Measurements from ENCODE around the gene SAMM50.
"Not testable (repeated sequence)": the region's sequence is repeated elsewhere in the genome, so short reads cannot be mapped to it uniquely, and the experiment has no call there.

SAMM50 gene

DNA sequence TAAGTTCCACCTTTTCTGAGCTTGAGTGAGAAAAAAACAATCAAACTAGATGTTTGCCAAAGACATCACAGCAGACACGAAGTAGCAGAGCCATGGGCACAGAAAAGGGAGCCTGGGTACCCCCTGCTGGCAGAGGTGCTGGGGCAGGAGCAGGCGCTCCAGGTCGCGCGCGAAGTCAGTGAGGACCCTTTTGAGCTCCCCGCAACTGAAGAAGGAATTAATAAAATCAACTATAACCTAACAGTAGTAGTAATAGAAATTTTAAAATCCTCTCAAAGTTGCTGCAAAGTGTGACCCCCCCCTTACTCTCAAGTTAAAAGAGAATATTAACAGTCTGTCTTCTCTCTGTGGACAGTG is 48.8 kb downstream of the SAMM50 start:
- no peak for FAIRE-seq

DNA sequence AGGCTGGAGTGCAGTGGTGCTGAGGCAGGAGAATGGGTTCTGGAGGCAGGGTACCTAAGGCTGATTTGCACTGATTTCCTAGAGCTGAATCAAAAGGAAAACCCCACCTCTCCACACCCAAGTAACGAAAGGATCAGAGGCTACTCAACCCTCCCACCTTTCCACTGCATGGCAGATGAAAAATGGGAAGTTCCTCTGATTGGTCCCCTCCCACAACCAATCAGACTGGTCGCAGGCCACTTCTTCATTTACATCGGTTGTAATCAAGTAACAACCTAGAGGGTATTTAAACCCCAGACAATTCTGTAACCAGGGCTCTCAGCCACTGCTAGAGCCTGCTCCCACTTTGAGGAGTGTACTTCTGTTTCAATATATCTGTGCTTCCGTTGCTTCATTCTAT is 50.3 kb downstream of the SAMM50 start:
- no peak for FAIRE-seq

DNA sequence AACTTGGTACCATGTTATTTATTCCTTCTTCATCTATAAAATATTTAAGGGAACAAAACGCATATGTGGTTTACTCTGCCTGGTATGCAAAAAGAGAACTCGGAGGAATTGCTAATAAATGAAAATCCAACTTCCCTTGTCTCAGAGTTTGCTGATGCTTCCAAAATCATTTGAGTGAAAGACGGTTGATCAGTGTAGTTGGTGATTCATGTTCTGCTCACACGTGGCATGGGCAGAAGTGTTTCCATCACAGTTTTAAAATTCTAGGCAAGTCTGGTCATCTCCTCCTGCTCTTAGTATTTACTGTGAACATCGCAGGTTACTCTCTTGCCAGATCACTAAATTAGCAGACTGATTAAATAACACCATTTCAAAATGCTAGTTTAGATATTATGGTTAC is 56.9 kb downstream of the SAMM50 start:
- no peak for FAIRE-seq

DNA sequence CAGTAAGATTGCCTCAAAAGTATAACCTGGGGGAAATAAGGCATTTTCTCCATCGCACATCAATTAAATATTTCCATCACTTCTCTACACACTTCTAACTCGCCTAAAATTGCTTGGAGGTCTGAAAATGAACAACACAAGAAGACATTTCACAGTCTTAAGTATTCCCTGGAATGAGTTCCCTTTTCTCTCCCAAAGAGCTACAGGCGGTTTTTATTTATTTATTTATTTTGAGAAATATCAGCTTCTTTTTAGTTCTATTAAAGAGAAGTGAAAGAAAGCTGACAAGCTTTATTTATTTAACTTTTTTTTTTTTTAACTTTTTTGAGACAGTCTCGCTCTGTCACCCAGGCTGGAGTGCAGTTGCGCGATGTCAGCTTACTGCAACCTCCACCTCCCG is 57.3 kb downstream of the SAMM50 start:
- FAIRE-seq: no peak

DNA sequence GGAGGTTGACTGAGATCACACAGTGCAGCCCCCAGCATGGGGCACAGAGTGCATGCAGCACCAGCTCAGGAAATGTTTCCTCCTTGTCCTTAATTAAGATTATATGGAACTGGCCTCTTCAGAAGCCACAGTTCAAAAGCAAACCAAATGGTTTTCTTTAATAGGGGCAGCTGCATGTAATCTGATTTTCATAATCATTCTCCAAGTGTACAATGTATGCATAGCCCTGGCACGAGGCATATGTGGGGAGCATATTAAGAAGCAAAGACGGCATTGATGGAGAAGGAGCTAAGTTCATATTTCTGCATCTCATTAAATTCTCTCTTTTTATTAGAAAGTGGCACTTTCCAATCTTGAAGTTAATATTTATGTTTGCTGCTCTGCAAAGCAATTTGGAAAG is 59.0 kb downstream of the SAMM50 start:
- FAIRE-seq: no peak

DNA sequence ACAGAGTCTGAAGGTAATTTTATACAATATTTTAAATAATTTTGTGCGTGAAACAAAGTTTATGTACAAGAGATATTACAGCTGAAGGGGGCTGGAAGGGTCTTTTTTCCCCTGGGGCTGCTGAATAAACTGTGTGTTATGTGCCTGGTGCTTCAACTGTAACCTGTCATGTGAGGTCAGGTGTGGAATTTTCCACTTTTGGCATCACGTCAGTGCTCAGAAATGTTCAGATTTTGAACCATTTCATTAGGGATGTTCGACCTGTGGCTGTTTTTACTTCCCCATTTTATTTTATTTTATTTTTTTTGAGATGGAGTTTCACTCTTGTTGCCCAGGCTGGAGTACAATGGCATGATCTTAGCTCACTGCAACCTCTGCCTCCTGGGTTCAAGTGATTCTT is 61.3 kb downstream of the SAMM50 start:
- FAIRE-seq: not testable (repeated sequence)

DNA sequence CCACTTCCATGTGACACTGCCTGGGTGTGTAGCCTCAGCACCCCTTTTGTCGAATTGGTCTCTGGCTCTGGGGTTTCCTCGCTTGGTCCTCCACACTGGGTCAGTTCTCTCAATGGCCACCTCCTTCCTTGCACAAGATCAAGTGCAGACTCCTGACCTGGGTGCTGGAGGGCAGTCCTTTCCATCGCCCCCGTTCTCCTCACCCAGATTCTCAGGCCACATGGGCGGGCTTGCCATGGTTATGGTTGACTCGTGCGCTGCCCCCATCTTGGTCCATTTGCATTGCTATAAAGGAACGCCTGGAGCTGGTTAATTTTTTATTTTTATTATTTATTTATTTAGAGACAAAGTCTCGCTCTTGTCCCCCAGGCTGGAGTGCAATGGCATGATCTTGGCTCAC is 63.4 kb downstream of the SAMM50 start:
- FAIRE-seq: no peak

DNA sequence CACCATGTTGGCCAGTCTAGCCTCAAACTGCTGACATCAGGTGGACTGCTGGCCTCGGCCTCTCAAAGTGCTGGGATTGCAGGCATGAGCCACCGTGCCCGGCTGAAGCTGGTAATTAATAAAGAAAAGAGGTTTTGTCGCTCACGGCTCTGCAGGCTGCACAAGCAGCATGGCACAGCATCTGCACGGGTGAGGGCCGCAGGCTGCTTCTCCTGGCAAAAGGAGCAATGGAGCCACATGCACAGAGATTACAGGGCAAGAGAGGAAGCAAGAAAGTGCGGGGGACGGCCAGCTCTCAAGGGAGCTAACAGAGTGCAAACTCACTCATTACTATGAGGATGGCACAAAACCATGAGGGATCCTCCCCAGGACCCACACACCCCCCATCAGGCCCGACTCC is 64.2 kb downstream of the SAMM50 start:
- no peak for FAIRE-seq

DNA sequence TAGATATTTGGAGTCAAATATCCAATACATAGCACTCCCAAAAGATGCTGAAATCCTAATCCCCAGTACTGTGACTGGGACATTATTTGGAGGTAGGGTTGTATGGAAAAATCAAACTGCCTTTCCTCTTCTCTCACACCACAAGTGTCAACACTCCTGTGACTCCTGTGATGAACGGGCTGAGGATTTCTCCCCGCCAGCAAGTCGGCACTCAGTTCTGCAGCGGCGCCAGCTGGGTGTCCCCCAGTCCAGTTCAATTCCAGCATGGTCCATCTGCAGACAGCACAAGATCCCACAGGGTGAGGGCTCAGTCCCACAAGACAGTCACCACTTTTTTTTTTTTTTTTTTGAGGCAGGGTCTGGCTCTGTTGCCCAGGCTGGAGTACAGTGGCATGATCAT is 64.6 kb downstream of the SAMM50 start:
- no peak for FAIRE-seq

DNA sequence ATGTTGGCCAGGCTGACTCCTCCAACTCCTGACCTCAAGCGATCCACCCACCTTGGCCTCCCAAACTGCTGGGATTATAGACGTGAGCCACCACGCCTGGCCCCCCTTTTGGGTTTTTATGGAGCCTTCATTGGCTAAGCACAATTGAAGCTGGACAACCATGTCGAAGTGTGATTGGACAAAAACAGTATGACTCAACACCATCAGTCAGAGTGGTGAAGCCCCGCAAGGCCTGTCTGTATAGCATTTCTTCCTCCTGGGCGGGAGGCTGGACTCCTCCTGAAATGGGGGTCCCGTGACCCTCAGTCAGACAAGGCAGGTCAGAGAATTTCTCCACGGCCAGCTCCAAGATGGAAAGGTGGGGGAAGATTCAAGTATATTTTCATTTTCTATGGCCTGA is 65.7 kb downstream of the SAMM50 start:
- FAIRE-seq: no peak

DNA sequence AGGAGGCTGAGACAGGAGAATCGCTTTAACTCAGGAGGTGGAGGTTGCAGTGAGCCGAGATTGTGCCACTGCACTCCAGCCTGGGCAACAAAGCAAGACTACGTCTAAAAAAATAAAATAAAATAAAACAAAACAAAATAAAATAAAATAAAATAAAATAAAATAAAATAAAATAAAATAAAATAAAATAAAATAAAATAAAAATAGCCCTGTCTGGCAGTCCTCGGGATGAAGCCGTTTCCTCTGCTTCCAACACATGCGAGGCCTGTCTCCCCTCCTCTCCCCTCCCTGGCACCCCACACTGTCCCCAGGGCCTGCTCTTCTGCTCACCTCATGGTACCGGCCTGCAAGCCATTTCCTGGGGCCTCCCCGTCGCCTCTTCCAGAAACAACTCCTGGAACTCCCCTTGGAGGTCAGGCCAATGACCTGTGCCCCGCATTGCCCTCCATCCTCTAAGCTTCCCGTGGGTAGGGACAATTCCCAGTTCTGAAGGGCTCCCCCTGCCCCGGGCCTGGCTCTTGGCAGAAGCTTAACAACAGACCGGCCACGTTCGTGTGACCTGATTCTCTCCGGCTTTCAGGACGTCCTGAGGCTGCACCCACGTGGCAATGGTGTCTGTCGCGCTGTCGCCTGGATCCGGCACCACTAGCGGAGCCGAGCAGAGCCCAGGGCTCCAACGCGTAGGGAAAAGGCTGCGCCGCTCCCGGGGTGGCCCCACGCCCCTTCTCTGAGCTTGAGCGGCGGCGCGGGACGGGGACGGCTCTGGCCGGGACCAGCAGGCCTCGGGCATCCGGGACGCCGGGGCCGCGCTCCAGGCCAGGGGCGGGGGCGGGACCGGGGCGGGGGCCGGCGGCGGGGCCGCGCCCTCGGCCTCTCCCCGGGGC is 68.4 kb downstream of the SAMM50 start:
- FAIRE-seq: no peak

DNA sequence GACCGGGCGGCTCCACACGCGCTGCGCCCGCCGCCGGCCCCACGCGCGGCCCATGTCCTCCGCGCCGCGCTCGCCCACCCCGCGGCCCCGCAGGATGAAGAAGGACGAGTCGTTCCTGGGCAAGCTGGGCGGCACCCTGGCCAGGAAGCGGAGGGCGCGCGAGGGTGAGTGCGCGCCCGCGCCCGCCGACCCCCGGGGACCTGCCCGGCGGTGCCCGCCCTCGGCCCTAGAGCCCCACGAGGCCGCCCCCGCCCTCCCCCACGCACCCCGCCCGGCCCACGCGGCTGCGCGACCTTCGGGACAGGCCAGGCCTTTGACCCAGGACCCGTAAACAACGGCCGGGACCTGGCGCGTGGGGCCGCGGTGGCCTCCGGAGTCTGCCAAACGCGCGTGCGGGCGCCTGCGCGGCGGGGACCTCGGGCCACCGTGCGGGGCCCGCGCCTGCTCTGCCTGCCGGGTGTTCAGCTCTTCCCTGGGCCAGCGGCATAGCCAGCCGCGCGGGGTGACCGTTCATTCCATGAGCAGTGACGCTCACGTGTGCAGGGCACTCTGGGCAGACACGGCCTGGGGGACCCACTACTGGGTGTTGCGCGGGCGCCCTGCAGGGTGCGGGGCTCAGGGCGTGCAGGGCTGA is 69.2 kb downstream of the SAMM50 start, which contains the start of gene PARVB:
TSS of gene PARVB (plus strand) at position 15 of the 634 bp plus-strand sequence. CDS start at position 53, 38 bp downstream.
- FAIRE-seq: no peak

DNA sequence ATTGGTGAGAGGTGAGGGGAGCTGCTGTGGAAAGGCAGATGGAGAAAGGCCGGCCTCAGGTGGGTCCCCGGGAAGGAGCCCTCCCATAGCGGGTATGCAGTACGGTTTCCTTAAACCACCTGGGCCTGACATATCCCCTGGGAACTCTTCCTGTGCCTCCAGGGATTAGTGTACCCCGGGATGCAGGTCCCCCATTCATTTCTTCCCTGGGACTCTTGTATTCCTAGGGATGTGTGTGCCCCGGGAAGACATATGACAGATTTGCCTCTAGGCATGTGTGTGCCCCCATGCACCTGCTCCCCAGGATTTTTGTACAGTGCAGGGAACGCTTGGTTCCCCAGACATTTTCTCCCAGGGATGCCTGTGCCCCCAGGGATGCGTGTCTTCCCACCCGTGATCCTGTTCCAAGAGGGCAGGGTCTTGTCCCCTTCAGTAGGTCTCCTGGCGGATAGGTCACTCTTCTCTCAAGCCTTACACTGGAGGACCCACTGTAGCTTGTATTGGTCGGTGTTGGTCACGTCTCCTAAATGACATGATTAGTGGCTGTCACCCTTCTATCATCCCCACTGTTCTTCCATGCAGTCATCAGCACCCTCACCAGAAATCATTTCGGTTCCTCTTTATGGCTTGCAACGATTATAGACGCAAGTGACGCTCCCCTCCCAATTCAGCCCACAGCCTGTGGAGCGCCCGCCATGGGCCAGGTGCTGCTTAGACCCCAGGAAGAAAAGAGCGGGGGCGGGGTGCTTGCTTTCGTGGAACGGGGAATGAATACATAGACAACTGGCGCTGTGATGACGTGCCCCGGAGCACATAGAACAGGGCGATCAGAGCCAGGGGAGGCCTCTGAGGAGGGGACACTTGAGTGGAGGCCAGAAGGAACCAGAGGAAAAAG is 70.2 kb downstream of the SAMM50 start:
- no peak for FAIRE-seq

DNA sequence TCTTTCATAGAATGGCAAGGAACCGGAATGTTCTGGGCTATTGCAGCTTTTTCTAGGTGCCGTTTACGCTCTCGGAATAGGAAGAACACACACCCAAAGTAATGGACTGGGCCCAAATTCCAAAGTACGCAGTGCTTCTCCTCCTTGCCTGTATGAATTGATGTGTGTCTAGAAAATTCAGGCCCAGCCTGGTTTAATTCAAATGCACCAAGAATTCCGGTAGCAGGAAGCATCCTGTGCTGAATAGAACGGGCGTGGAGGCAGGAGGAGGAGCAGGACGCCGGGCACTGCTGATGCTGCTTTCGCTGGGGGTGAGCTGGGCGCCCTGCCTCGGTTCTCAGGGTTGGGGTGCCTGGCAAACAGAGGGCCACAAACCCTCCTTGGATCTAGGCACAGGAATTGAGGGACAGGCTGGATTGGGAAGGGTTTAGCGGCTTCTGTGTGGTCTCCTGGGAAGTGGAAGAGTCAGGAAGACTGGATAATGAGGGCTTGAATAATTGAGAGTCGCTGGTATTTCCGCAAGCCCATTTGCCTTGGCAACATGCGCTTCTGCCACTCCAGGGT is 70.9 kb downstream of the SAMM50 start:
- FAIRE-seq: no peak

DNA sequence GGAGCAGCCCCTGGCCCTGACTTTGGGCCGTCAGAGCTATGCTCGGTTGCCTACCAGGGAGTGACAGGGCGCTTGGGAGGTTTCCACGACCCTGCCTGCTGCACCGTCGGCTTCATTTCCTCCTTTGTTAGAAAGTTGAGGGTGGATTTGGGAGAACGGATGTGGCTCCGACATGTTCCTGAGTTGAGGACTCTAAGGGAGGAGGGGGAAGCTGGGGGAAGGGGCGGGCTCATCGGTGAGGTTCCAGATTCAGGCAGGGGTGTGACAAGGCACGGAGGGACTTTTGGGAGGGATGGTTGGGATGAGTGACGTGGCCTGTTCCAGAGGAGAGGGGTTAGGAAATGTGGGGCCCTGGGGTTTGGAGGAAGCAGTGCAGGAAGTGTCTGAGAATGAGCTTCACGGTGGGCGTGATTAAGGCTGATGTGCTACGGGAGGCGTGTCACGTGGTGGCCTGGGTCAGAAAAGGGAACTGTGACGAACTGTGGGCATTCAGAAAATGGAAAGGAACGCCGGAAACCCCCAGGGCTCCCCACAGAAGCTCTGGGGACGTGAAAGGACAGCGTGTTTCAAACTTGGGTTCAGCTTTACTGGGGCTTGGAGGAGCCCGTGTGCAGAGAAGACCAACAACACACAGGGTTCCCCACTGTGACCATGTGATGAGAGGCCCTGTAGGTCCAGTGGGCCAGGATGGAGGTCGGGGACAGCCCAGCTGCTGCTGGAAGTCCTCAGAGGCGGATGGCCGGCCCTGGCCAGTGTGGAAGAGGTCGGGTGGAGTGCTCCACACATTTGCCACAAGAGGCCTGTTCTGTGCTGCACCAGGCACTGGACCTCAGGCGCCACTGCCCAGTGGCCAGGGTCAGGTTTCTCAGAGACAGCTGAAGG is 71.6 kb downstream of the SAMM50 start:
- no peak for FAIRE-seq

DNA sequence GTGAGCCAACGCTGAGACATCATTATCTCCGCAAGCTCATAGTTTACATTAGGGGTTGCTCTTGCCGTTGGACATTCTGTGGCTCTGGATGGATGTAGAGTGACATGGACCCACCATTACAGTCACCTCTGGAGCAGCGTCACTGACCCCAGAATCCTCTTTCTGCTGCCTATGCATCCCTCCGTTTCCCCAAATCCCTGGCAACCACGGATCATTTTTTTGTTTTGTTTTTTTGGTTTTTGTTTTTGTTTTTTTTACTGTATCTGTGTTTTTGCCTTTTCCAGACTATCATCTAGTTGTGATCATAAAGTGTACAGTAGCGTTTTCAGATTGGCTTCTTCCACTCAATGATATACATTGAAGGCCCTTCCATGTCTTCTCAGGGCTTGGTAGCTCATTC is 72.8 kb downstream of the SAMM50 start:
- FAIRE-seq: no peak

DNA sequence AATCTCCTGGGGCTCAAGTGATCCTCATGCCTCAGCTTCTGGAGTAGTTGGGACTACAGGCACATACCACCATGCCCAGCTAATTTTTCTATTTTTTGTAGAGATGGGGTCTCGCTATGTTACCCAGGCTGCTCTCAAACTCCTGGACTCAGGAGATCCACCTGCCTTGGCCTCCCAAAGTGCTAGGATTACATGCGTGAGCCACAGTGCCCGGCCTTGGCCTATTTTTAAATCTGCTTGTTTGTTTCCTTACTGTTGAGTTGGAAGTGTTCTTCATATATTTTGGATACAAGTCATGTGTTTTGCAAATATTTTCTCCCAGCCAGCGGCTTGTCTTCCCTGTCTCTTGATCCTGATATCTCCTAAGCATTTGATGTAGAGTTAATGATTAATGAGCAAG is 73.8 kb downstream of the SAMM50 start:
- FAIRE-seq: no peak

DNA sequence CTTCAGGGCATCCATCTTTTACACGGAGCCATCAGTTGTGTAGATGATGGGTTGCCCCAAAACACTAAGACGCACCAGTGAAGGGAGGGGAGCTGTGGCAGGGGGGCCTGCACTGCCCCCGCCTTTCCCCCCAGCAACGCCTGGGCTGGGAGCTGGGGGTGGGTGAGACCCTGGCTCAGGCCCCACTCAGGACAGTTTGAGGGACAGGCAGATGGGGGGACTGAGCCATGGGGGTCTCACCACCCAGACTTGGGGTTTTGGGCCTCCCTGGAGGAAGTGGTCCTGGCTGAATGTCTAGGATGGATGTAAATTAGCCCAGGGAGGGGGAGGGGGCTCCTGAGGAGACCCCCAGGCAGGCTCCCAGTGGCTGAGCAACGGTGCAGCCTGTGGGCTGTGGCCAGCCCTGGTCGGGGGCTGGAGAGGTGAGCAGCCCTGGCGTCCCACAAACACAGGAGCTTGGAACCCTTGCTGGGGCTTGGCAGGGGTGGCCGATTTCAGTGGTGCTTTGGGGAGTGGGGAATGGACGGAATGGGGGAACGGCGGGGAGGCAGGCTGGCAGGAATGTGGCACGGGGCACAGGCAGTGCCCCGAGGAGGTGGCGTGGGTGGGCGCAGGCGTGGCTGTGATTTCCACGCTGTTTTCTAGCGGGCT is 74.9 kb downstream of the SAMM50 start:
- no peak for FAIRE-seq

DNA sequence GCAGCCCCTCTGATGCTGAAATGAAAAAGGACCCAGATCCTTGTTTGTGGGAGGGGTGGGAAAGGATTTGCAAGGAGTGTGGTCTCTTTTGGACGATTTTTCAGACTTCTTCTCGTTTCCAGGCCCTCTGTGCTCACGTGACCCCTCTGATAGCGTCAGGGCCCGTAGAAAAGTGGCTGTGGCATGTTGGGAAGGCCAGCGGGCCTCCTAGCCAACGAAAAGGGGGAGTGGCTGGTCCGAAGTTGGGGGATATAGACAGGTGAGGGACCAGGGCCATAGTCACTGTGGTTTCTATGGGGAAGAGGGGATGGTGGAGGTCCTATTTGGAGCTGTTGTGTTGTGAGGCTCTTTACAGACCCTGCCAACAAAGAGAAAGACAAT is 75.5 kb downstream of the SAMM50 start:
- FAIRE-seq: no peak

DNA sequence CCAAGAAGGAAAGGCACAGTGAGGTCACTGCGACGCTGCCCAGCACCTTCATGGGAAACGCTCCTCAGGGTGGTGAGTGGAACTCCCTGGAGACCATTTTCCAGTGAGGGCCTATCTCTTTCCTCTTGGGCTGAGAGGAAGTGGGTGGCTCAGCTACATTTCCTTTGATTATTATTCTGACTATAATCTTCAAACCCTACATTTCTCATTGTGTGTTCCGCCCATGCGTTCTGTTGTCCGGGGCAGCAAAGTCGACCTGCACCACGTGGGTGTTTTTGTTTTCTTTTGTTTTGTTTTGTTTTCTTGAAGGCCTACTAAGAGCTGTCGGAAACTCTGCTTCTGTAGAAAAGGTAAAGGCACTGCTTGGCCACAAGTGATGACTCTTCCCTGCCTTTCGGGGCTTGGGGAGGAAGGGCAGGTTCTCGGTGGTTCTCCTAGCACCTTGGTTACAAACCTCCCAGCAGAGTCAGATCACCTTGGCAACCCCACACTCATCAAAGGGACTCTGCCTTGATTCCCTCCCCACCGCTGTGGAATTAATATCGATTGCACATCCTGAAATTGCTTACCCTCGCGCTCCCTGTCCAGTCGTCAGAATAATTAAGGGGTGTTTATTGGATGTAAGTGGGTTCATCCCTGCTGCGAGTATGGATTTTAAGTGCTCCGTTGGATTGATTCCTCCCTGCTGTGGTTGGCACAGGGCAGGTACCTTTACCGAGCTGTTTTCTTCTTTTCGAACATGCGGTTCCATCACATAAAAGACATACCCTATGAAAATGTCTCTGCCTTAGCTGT is 76.1 kb downstream of the SAMM50 start:
- FAIRE-seq: no peak

Data from TTC549 (cell line).